Thyroid gland (tissue), 4 donors: ENCODE data around the gene SH3TC2. TPM values are rescaled to one million over a fixed set of nuclear protein-coding genes. Genes with fewer than 3 reads are reported as not detected.

Experiments used
- DNase-seq, 2 donors: peaks; one replicate each; pipeline ENCODE4 v3.0.0-alpha.2; 2019
- H3K27ac ChIP-seq, 3 donors: fragments of 200-600 bp; sonication (generic); 1 replicate in 2 of 3; 2 replicates in 1 of 3; pipeline ENCODE4 v1.5.1; 2016 to 2019; ENCODE audit warnings: mild to moderate bottlenecking in 1 of 3, moderate library complexity in 1 of 3
- H3K27me3 ChIP-seq: fragments of 200-600 bp; sonication (generic); one replicate; pipeline ENCODE4 v1.5.1; 2019
- H3K36me3 ChIP-seq, 2 donors: fragments of 200-600 bp; sonication (generic); one replicate each; pipeline ENCODE4 v1.5.1; 2016 to 2019
- H3K4me1 ChIP-seq, 2 donors: fragments of 200-600 bp; sonication (generic); one replicate each; pipeline ENCODE4 v1.5.1; 2017 to 2019
- H3K4me3 ChIP-seq, 3 donors: fragments of 200-600 bp; sonication (generic); replicated peaks in 1 of 3; 1 replicate in 2 of 3; 2 replicates in 1 of 3; pipeline ENCODE4 v1.5.1; 2016; ENCODE audit warnings: mild to moderate bottlenecking in 1 of 3
- H3K9me3 ChIP-seq: fragments of 200-600 bp; sonication (generic); one replicate; pipeline ENCODE4 v1.5.1; 2017
- POLR2A ChIP-seq, 2 donors: fragments of 450-650 bp; IDR thresholded peaks; one replicate each; pipeline ENCODE4 v1.6.1; 2017; ENCODE audit warnings: antibody characterized with exemption in 2 of 2, mild to moderate bottlenecking in 2 of 2, moderate library complexity in 1 of 2
- WGBS, 2 donors: methylation state at CpG; one replicate each; pipeline ENCODE4 v1.1.5; 2017; 5-methylcytosine and 5-hydroxymethylcytosine counted together
- intact Hi-C: fragments of 100-400 bp; cut with DNase I; formaldehyde crosslinking; loops from one replicate; pipeline ENCODE4 v1.15.1; 2023
- microRNA counts, 2 donors: library from miRNA; unstranded; fragments of <30 nt; microRNA quantifications; one replicate each; lab custom pipeline; 2016 to 2017
- microRNA-seq: library from miRNA; unstranded; fragments of <30 nt; microRNA quantifications from one replicate; pipeline ENCODE4, GENCODE V29; 2016
- small RNA-seq: library from RNA; depleted of rRNA; stranded (forward); fragments of <200 nt; gene quantifications from one replicate; pipeline ENCODE3, GENCODE V24; 2016
- total RNA-seq, 4 donors: library from RNA; depleted of rRNA; stranded (reverse); fragments of >200 nt; gene quantifications; one replicate each; pipeline ENCODE4 v1.2.3, GENCODE V29; 2016
- TF ChIP-seq, protein P1 (sequence below), 6 experiments: fragments of 200-600 bp in 3 of 6; fragments of 450-650 bp in 3 of 6; sonication (generic) in 3 of 6; IDR thresholded peaks; one replicate each; pipeline ENCODE4 v1.5.1; 2016 to 2019; ENCODE audit warnings: antibody characterized with exemption in 6 of 6, mild to moderate bottlenecking in 2 of 6, inconsistent platforms in 1 of 6, moderate library complexity in 1 of 6

SH3TC2 gene
- total RNA-seq, 4 donors from 2014 or later = 0.83 to 2.0 (median 1.5) TPM

DNA sequence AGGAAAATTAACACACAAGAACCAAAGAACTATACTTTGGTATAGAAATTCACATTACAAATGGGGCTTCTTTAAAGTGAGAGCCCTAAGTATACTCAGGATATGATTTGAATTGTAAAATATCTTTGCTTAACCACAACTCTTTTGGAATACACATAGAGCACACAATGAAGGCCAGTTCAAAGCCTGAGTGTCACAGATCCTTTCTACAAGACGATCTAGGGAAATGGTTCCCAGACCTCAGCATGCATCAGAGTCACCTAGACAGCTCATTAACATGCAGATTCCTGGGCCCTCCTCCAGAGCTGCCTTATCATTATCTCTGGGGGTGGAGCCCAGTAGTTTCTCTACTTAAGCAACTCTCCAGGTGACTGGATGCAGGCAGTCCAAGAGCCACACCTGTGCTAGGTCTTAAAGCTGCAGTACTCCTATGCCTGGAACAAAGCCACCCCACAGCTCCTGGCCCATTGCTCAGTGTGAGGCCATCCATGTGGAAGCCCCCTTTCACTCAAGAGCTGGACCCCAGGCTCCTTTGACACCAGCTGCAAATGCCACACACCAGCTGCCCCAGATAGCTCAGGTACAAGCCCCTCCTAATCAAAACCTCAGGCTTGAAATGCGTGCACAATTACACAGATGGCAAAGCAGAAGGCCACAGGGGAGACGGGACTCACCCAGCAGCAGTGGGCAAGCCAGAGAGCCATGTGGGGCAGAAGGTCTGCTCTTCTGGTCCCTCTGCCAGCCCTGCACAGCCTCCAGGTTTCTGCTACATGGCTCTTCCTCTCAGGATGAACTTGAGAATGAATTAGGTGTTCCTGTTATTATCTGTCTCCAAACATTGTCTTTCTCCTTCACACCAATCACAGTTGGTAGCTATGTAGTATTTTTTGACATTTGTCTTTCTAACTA, 106.1 kb downstream of the SH3TC2 start:
- Histone ChIP-seq H3K4me3 (no peak overlapping the region), H3K9me3 (no peaks in the 10 kb centered on the region), H3K36me3 (no peaks in the 10 kb centered on the region), H3K27me3 (no peaks in the 10 kb centered on the region), H3K4me1 (no peaks in the 10 kb centered on the region), H3K27ac (no peak overlapping the region)
- intact Hi-C loops = no loop called here
- no peak for DNase-seq
- no peak for TF ChIP-seq POLR2A (IDR thresholded peaks at IDR 0.05)
- TF ChIP-seq, protein P1, sequence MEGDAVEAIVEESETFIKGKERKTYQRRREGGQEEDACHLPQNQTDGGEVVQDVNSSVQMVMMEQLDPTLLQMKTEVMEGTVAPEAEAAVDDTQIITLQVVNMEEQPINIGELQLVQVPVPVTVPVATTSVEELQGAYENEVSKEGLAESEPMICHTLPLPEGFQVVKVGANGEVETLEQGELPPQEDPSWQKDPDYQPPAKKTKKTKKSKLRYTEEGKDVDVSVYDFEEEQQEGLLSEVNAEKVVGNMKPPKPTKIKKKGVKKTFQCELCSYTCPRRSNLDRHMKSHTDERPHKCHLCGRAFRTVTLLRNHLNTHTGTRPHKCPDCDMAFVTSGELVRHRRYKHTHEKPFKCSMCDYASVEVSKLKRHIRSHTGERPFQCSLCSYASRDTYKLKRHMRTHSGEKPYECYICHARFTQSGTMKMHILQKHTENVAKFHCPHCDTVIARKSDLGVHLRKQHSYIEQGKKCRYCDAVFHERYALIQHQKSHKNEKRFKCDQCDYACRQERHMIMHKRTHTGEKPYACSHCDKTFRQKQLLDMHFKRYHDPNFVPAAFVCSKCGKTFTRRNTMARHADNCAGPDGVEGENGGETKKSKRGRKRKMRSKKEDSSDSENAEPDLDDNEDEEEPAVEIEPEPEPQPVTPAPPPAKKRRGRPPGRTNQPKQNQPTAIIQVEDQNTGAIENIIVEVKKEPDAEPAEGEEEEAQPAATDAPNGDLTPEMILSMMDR (IDR thresholded peaks at IDR 0.05) = no peak
- WGBS, 2 donors = 71 to 83% methylated on average over 3 of the region's 3 CpGs

MicroRNAs within 50 kb of the gene (microRNA counts, 767-probe panel; counts per million panel counts)
- microRNA hsa-miR-584-5p (lab: Ali Mortazavi, UCI) = 0 counts per million in 2 donors

Small RNAs within 50 kb of the gene (microRNA-seq; reads per million reads assigned to microRNA genes)
- gene MIR584 = 6.2 reads per million, percentile 14 among the genes with 10 or more reads in this experiment

Small RNAs within 50 kb of the gene (small RNA-seq; reads per million reads assigned to genes)
- gene MIR584 (1.4 reads per million, percentile 37 among the genes with 10 or more reads in this experiment), gene RNU6-732P (not detected)

Other genes with a start within 250 kb of the SH3TC2 start
- 1 to 10 TPM; 1.1 to 5.1 (median 4.2) TPM for gene ADRB2, start 236.5 kb downstream of the SH3TC2 start, total RNA-seq
- 10 to 100 TPM; 10.5 to 30.4 (median 22.3) TPM for gene ABLIM3, start 78.4 kb upstream of the SH3TC2 start, total RNA-seq
- 10 to 100 TPM; 15.9 to 43.1 (median 26.8) TPM for gene AFAP1L1, start 208.8 kb upstream of the SH3TC2 start, total RNA-seq